Measurements from ENCODE around the gene C1QB.

The C1QB gene

DNA sequence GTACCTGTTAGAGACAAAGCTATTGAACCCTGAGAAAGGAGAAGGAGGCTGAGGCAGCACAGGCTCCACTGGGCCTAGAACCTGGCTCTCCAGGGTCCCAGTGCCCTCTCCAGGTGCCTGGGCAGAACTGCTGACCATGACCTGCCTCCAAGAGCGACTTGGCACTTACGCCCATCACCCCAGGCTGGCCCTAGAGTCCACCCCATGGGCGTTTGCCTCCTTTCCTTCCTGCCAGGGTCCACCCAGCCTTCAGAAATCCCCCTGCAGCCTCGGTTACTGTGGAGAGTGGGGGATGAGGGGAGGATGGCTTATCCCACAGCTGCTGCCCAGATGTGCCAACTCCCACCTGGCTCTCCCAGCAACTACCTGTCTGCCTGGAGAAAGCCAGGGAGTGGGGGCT is 31.3 kb upstream of the C1QB start:
- Mint-ChIP-seq H3K27me3 (peaks cover 53 to 93% of the 10 kb centered on the region in 2 donors), H3K4me1 (ENCODE audit: low read depth in 2 of 2) (peaks cover 0 to 6% of the 10 kb centered on the region in 2 donors), H3K36me3 (ENCODE audit: insufficient read depth) (no peaks in the 10 kb centered on the region), H3K4me3 (no peak overlapping the region), H3K9me3 (no peaks in the 10 kb centered on the region), H3K27ac (no peak overlapping the region)
- DNase-seq, result no peak
- ATAC-seq (replicated peaks), result no peak

DNA sequence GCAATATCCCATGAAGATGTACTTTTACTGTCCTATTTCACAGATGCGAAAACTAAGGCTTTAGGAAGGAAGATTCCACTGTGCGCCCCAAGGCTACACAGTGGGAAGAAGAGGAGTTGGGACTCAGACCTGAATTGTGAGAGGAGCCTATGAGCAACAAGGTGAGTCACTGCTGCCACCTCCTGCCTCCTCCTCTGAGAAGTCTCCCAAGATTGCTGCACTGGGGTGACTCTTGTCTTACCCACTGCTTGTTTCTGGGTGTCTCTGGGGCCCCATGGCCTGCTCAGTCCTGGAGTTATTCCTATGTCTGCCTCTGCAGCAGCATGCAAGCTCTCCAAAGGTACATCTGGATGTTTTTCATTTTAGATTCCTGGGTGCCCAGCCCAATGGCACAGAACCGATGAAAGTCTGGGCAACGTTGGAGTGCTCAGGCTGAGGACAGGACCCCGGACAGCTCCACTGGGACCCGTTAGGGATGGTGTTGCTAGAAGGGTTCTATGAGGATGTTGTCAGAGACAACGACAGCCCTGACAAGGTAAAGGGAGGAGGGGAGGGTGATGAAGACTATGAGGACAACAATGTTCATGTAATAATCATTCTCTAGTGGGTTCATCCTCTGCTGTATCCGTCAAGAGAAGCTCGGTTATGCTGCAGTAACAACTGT is 27.6 kb upstream of the C1QB start:
- Mint-ChIP-seq H3K27ac (no peak overlapping the region), H3K27me3 (peaks cover 58 to 96% of the 10 kb centered on the region in 2 donors), H3K9me3 (no peaks in the 10 kb centered on the region), H3K36me3 (ENCODE audit: insufficient read depth) (peaks cover 3% of the 10 kb centered on the region), H3K4me3 (no peak overlapping the region), H3K4me1 (ENCODE audit: low read depth in 2 of 2) (peaks cover 0 to 2% of the 10 kb centered on the region in 2 donors)
- ATAC-seq (replicated peaks) (no peak), DNase-seq (no peak)

GRCh38 chr1:22626237-22627157 is 26.5 kb upstream of the C1QB start:
- no peak for DNase-seq
- Mint-ChIP-seq H3K4me3 (no peak overlapping the region), H3K9me3 (no peaks in the 10 kb centered on the region), H3K36me3 (ENCODE audit: insufficient read depth) (peaks cover 3% of the 10 kb centered on the region), H3K27me3 (peaks cover 67 to 100% of the 10 kb centered on the region in 2 donors), H3K27ac (no peak overlapping the region), H3K4me1 (ENCODE audit: low read depth in 2 of 2) (peaks cover 0 to 2% of the 10 kb centered on the region in 2 donors)
- no peak for ATAC-seq (replicated peaks)

DNA sequence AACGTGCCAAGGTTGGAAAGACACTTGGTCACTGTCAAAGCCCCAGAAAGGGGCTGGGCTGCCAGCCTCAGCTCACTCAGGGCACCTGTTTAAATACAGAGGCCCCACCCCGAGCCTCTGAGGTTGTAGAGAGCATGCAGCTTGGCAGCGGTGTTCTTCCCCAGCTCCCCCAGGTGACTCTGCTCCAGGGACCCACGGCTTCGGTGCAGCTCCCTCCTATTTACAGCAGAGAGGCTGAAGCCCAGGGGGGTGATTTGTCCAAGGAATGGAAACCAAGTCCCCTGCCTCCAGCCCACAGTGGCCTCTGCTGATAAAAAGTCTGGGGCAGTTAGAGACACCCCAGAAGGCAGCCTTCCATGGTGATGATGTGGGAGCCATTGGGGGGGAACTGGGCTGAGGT is 25.7 kb upstream of the C1QB start:
- no peak for ATAC-seq (replicated peaks)
- Mint-ChIP-seq H3K27ac (no peak overlapping the region), H3K4me3 (no peak overlapping the region), H3K27me3 (peaks cover 70 to 100% of the 10 kb centered on the region in 2 donors), H3K36me3 (ENCODE audit: insufficient read depth) (peaks cover 3% of the 10 kb centered on the region), H3K4me1 (ENCODE audit: low read depth in 2 of 2) (peaks cover 0 to 2% of the 10 kb centered on the region in 2 donors), H3K9me3 (no peaks in the 10 kb centered on the region)
- DNase-seq, result no peak

GRCh38 chr1:22628698-22629444 is 24.2 kb upstream of the C1QB start:
- no peaks in the 10 kb centered on the region for H3K9me3 Mint-ChIP-seq
- H3K36me3 Mint-ChIP-seq (ENCODE audit: insufficient read depth), result peaks cover 3% of the 10 kb centered on the region
- DNase-seq, result no peak
- no peak overlapping the region for H3K4me3 Mint-ChIP-seq
- H3K4me1 Mint-ChIP-seq (ENCODE audit: low read depth in 2 of 2), result peaks cover 4 to 5% of the 10 kb centered on the region in 2 donors
- H3K27me3 Mint-ChIP-seq, result peaks cover 61 to 100% of the 10 kb centered on the region in 2 donors
- H3K27ac Mint-ChIP-seq, result no peak overlapping the region
- no peak for ATAC-seq (replicated peaks)

DNA sequence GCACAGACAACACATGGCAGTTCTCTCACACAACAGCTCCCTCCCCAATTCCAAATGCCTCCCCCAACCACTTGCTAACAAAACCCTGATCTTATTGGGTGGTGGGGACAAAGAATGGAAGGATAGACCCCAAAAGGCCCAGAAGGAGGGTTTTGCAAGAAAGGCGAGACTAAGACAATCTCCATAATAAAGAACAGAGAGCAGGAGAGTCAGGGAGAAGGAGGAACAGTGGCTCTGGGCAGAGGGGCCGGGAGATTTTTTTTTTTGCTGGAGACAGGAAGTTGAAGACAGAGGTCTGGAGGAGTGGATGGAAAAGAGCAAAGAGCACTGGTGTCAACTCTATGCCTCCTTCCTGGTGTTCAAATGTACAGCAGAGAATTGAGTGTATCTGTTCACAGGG is 23.1 kb upstream of the C1QB start:
- DNase-seq, result no peak
- Mint-ChIP-seq H3K4me1 (ENCODE audit: low read depth in 2 of 2) (peaks cover 5 to 7% of the 10 kb centered on the region in 2 donors), H3K36me3 (ENCODE audit: insufficient read depth) (peaks cover 3% of the 10 kb centered on the region), H3K27me3 (peaks cover 53 to 93% of the 10 kb centered on the region in 2 donors), H3K27ac (no peak overlapping the region), H3K9me3 (no peaks in the 10 kb centered on the region), H3K4me3 (no peak overlapping the region)
- no peak for ATAC-seq (replicated peaks)

DNA sequence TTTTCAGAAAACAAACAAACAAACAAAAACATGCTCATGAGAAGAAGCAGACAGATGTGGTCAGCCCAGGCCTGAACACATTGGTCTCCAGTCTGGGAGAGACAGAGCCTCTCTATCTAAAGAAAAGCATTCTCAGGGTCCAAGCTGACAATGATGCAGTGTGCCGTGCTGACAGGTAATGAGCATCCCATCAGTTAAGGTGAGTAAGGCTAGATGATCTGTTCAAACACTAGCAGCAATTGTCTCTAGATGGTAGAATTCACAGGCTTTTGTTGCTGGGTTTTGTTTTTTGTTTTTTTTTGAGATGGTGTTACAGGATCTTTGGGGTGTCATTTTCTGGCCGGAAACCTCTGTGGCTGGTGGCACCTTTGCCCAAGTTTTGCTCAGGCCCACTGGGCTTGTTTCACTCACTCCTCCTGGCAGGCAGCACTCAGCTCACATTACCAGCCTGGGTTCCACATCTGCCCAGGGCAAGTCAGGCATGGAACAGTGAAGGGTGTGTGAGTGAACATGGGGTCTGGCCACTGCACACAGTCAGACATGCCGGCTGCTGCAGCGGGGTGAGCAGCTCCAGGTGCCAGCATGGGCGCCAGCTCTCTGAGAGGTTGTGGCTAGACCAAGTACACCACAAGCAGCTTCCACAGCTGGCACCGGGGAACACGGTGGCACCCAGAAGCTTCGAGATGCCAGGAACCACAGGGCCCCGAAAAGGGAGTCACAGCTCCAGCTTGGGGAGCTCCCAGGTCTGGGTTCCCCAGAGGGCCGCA is 19.2 kb upstream of the C1QB start:
- Mint-ChIP-seq H3K4me3 (peak overlapping the region; percentile 2 to 43), H3K27ac (no peak overlapping the region), H3K9me3 (no peaks in the 10 kb centered on the region), H3K4me1 (ENCODE audit: low read depth in 2 of 2) (peaks cover 4 to 7% of the 10 kb centered on the region in 2 donors), H3K27me3 (peaks cover 42 to 76% of the 10 kb centered on the region in 2 donors), H3K36me3 (ENCODE audit: insufficient read depth) (peaks cover 3% of the 10 kb centered on the region)
- no peak for DNase-seq
- peak; percentile 51 for ATAC-seq (replicated peaks)

DNA sequence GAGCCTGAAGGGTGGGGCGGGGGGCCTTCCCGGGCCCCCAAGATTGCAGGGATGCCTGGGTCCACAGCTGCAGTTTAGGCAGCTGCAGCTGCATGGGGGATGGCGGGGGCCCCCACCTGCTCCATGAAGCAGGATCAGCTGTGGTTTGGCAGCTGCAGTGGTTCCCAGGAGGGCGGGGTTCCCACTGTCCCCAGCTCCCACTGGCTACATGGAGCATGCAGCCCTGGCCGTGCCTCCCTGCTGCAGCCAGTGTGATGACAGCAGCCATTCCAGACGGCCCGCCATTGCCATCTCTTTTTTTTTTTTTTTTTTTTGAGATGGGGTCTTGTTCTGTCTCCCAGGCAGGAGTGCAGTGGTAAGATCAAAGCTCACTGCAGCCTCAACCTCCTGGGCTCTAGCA is 17.6 kb upstream of the C1QB start:
- H3K36me3 Mint-ChIP-seq (ENCODE audit: insufficient read depth), result no peaks in the 10 kb centered on the region
- no peak for ATAC-seq (replicated peaks)

GRCh38 chr1:22636353-22636752 is 16.7 kb upstream of the C1QB start, which contains the start of gene C1QA:
Gene C1QA (plus strand): TSS chr1:22636628. CDS start chr1:22637617, 989 bp downstream.
- Mint-ChIP-seq H3K27me3 (peaks cover 26 to 65% of the 10 kb centered on the region in 2 donors), H3K27ac (no peak within 1 kb of the TSS), H3K36me3 (ENCODE audit: insufficient read depth) (no peaks in the 10 kb centered on the region), H3K4me3 (no peak within 1 kb of the TSS), H3K4me1 (ENCODE audit: low read depth in 2 of 2) (peaks cover 4 to 7% of the 10 kb centered on the region in 2 donors), H3K9me3 (no peaks in the 10 kb centered on the region)
- DNase-seq, result no peak
- no peak for ATAC-seq (replicated peaks)

More for the DNA sequence above, 17.6 kb upstream of the C1QB start:
- H3K27me3 Mint-ChIP-seq, result peaks cover 27 to 71% of the 10 kb centered on the region in 2 donors
- no peak overlapping the region for H3K4me3 Mint-ChIP-seq
- H3K9me3 Mint-ChIP-seq, result no peaks in the 10 kb centered on the region
- peaks cover 4 to 7% of the 10 kb centered on the region in 2 donors for H3K4me1 Mint-ChIP-seq (ENCODE audit: low read depth in 2 of 2)
- no peak overlapping the region for H3K27ac Mint-ChIP-seq
- DNase-seq, result no peak

DNA sequence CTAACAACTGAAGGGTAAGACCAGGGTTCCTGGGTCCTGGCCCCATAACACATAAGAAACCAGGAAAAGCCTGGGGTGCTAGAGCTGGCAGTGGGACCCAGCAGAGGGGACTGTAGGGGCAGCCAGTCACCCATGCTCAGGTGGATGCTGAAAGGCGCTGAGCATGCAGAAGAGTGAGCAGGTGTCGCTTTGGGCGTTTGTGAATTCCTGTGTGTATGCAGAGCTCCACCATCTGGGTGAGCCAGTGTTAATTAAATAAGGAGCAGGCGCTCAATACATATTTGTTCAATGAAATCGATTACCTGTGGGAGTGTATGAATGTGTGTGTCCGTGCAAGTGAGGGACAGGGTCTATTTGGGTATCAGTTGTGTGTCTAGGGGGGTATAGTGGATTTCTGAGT is 16.1 kb upstream of the C1QB start:
- Mint-ChIP-seq H3K4me1 (ENCODE audit: low read depth in 2 of 2) (peaks cover 4 to 7% of the 10 kb centered on the region in 2 donors), H3K27ac (no peak overlapping the region), H3K27me3 (peaks cover 23 to 65% of the 10 kb centered on the region in 2 donors), H3K9me3 (no peaks in the 10 kb centered on the region), H3K4me3 (no peak overlapping the region), H3K36me3 (ENCODE audit: insufficient read depth) (no peaks in the 10 kb centered on the region)
- DNase-seq (no peak), ATAC-seq (replicated peaks) (no peak)

DNA sequence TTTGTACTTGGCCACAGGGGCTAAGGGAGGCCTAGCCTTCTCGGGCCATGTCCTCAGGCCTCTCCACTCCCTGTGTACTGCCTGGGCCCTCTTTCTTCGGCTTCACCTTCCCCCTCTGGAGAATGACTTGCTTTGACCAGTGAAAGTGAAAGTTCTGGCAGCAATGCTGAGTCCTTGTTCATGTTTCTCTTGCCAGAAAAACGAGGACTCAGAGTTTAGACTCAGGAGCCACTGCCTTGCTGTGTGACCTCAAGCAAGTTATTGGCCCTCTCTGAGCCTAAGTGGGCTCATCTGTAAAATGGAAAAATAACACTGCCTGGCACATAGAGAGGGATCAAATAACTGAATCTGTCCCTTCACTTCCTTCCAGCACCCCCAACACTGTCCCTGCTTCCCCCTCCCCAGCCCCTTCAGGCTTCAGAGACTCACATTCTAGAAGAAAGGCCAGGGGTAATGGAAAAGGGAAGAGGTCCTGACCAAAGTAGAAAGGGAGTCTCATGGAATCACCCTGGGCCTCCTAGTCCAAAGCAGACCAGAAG is 15.1 kb upstream of the C1QB start:
- Mint-ChIP-seq H3K9me3 (no peaks in the 10 kb centered on the region), H3K36me3 (ENCODE audit: insufficient read depth) (no peaks in the 10 kb centered on the region), H3K27ac (no peak overlapping the region), H3K4me1 (ENCODE audit: low read depth in 2 of 2) (peaks cover 4 to 7% of the 10 kb centered on the region in 2 donors), H3K4me3 (no peak overlapping the region), H3K27me3 (peaks cover 23 to 65% of the 10 kb centered on the region in 2 donors)
- ATAC-seq (replicated peaks), result no peak
- DNase-seq, result no peak

DNA sequence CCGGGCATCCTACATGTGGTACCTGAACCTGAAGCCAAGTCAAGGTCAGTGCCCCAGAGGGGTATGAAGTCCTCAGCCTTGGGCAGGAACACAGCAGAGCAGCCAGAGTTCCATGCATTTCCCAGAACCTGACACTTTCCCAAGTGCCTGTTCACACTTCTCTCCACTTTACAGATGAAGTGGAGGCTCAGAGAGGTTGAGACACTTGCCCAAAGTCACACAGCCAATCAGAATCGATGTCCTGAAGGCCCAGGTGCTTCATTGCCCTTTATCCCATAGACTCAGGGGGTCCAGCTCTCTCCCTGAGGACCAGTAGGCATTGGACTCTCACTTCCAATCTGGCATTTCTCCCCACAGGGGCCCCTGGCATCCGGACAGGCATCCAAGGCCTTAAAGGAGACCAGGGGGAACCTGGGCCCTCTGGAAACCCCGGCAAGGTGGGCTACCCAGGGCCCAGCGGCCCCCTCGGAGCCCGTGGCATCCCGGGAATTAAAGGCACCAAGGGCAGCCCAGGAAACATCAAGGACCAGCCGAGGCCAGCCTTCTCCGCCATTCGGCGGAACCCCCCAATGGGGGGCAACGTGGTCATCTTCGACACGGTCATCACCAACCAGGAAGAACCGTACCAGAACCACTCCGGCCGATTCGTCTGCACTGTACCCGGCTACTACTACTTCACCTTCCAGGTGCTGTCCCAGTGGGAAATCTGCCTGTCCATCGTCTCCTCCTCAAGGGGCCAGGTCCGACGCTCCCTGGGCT is 14.4 kb upstream of the C1QB start:
- Mint-ChIP-seq H3K4me3 (no peak overlapping the region), H3K36me3 (ENCODE audit: insufficient read depth) (no peaks in the 10 kb centered on the region), H3K4me1 (ENCODE audit: low read depth in 2 of 2) (peaks cover 4% of the 10 kb centered on the region in 2 donors), H3K27ac (no peak overlapping the region), H3K27me3 (peaks cover 18 to 65% of the 10 kb centered on the region in 2 donors), H3K9me3 (no peaks in the 10 kb centered on the region)
- DNase-seq (no peak), ATAC-seq (replicated peaks) (no peak)
